SK-N-SH treated with all-trans-retinoic acid at 6 μM for 48 hours (cell line): Measurements from ENCODE around the gene KMO.

Experiments
- CREB5 ChIP-seq: fragments of 250-450 bp; sonication (Bioruptor Pico); IDR thresholded peaks from 2 replicates; pipeline ENCODE4 v1.5.1; 2020; ENCODE audit warnings: low read depth, mild to moderate bottlenecking, moderate library complexity
- CSRNP3 ChIP-seq: fragments of 250-450 bp; sonication (Bioruptor Pico); IDR thresholded peaks from 2 replicates; pipeline ENCODE4 v1.5.1; 2021; ENCODE audit warnings: mild to moderate bottlenecking, moderate library complexity
- PATZ1 ChIP-seq: fragments of 250-450 bp; sonication (Bioruptor Pico); IDR thresholded peaks from 2 replicates; pipeline ENCODE4 v1.8.0; 2020; ENCODE audit warnings: mild to moderate bottlenecking, moderate library complexity, borderline replicate concordance
- POU6F1 ChIP-seq: fragments of 250-450 bp; sonication (Bioruptor Pico); IDR thresholded peaks from 2 replicates; pipeline ENCODE4 v1.8.0; 2021; ENCODE audit warnings: low read depth, mild to moderate bottlenecking, moderate library complexity, borderline replicate concordance
- ZFP3 ChIP-seq: fragments of 250-450 bp; sonication (Bioruptor Pico); IDR thresholded peaks from 2 replicates; pipeline ENCODE4 v1.5.0; 2020; ENCODE audit warnings: mild to moderate bottlenecking, moderate library complexity
- ZFP30 ChIP-seq: fragments of 450-650 bp; formaldehyde crosslinking; IDR thresholded peaks from 2 replicates; pipeline ENCODE4 v1.5.0; 2022; ENCODE audit warnings: mild to moderate bottlenecking, moderate library complexity
- ZNF70 ChIP-seq: fragments of 450-650 bp; formaldehyde crosslinking; IDR thresholded peaks from 2 replicates; pipeline ENCODE4 v1.5.0; 2020; ENCODE audit warnings: mild to moderate bottlenecking, moderate library complexity
- TF ChIP-seq, protein P1 (sequence below): fragments of 250-450 bp; sonication (Bioruptor Pico); IDR thresholded peaks from 2 replicates; pipeline ENCODE4 v1.5.0; 2020; ENCODE audit warnings: mild to moderate bottlenecking, moderate library complexity

- TF ChIP-seq PATZ1 (no peak), CREB5 (CRISPR knock-in tag) (no peak), POU6F1 (CRISPR knock-in tag) (no peak), ZNF70 (no peak), ZFP30 (CRISPR knock-in tag) (no peak), ZFP3 (CRISPR knock-in tag) (no peak), CSRNP3 (CRISPR knock-in tag) (no peak)
- TF ChIP-seq, protein P1, sequence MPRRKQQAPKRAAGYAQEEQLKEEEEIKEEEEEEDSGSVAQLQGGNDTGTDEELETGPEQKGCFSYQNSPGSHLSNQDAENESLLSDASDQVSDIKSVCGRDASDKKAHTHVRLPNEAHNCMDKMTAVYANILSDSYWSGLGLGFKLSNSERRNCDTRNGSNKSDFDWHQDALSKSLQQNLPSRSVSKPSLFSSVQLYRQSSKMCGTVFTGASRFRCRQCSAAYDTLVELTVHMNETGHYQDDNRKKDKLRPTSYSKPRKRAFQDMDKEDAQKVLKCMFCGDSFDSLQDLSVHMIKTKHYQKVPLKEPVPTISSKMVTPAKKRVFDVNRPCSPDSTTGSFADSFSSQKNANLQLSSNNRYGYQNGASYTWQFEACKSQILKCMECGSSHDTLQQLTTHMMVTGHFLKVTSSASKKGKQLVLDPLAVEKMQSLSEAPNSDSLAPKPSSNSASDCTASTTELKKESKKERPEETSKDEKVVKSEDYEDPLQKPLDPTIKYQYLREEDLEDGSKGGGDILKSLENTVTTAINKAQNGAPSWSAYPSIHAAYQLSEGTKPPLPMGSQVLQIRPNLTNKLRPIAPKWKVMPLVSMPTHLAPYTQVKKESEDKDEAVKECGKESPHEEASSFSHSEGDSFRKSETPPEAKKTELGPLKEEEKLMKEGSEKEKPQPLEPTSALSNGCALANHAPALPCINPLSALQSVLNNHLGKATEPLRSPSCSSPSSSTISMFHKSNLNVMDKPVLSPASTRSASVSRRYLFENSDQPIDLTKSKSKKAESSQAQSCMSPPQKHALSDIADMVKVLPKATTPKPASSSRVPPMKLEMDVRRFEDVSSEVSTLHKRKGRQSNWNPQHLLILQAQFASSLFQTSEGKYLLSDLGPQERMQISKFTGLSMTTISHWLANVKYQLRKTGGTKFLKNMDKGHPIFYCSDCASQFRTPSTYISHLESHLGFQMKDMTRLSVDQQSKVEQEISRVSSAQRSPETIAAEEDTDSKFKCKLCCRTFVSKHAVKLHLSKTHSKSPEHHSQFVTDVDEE: no peak
Observed at GRCh38 chr1:241631674-241632073, 99.5 kb downstream of the KMO start.
